CD1c-positive myeloid dendritic cell (primary cell): ENCODE results near the gene PGAM2.

Experiments used
- DNase-seq: peaks from one replicate; pipeline ENCODE4 v3.0.0-alpha.2; 2016; ENCODE audit errors: extremely low spot score

The PGAM2 gene

GRCh38 chr7:44103923-44104859, 38.8 kb upstream of the PGAM2 start, which contains the start of gene AEBP1:
Gene AEBP1, plus strand, starts transcription at chr7:44104345. Its CDS starts 321 bp downstream, at chr7:44104666.
- DNase-seq = no peak

DNA sequence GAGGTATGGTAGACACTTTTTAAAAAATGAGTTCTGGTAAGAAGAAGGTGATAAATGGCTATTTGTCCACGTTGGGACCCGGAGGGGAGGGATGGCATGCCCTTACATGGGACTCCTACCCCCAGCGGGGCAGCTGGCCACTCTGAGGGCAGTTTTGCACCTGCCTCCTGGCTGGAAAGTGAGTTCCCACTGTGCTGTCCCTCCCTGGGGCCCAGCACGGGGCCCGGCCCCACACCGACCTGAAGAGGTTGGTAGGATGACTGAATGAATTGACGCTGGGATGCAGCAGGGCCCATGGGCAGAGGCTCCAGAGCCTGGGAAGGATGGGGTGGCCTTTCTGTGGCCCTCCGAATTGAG, 38.2 kb upstream of the PGAM2 start:
- DNase-seq = no peak

GRCh38 chr7:44102846-44103565, 37.6 kb upstream of the PGAM2 start:
- no peak for DNase-seq

- DNase-seq = no peak
Measured at GRCh38 chr7:44101966-44102845, 36.8 kb upstream of the PGAM2 start.

- DNase-seq = no peak
Measured at GRCh38 chr7:44101303-44101965, 36.1 kb upstream of the PGAM2 start.

- DNase-seq = no peak
Measured at GRCh38 chr7:44100458-44101302, 35.3 kb upstream of the PGAM2 start.

- DNase-seq = no peak
Measured at GRCh38 chr7:44099669-44100068, 34.3 kb upstream of the PGAM2 start.

- DNase-seq = no peak
Measured at GRCh38 chr7:44098092-44099068, 33.0 kb upstream of the PGAM2 start.

DNA sequence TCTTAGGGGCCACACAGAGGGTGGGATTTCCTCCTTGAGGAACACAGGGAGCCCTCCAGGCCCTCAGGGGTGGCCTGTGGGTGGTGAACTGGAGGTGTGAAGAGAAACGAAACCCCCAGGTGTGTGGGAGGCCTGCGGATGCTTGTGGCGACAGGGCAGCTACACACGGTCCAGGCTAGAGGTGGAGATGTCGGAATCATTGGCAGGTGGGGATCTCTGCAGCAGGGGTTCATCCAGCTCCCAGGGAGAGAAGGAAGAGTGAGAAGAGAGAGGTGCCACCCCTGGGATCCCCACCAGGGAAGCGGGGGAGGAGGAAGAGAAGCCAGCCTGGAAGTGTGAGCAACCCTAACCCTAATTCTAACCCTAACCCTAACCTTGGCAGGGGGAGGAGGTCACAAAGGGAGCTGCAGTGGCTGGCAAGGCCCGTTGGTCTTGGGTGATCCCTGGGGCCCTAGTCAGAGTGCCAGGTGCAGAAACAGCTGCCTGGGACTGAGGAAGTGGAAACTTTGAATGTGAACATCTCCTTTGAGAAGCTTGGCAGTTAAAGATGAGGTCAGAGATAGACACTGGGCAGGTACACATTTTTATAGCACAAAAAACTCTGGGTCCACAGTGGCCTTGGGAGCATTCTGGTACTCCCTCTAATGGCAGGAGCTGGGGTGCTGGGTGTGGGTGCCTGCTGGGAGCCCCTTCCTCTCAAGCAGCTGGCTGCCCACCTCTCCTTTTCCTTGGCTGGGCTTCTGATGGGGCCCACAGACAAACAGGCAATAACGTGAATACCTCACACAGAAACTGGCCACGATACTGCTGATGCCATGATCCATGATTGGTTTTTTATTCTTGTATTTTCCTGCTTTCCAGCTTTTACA, 31.9 kb upstream of the PGAM2 start:
- no peak for DNase-seq

- no peak for DNase-seq
Measured at GRCh38 chr7:44096326-44096881, 31.0 kb upstream of the PGAM2 start.

GRCh38 chr7:44095781-44096180, 30.4 kb upstream of the PGAM2 start:
- no peak for DNase-seq

- no peak for DNase-seq
Measured at GRCh38 chr7:44094883-44095592, 29.7 kb upstream of the PGAM2 start.

GRCh38 chr7:44094365-44094764, 29.0 kb upstream of the PGAM2 start:
- DNase-seq = no peak

- no peak for DNase-seq
Measured at GRCh38 chr7:44093102-44093641, 27.8 kb upstream of the PGAM2 start.

DNA sequence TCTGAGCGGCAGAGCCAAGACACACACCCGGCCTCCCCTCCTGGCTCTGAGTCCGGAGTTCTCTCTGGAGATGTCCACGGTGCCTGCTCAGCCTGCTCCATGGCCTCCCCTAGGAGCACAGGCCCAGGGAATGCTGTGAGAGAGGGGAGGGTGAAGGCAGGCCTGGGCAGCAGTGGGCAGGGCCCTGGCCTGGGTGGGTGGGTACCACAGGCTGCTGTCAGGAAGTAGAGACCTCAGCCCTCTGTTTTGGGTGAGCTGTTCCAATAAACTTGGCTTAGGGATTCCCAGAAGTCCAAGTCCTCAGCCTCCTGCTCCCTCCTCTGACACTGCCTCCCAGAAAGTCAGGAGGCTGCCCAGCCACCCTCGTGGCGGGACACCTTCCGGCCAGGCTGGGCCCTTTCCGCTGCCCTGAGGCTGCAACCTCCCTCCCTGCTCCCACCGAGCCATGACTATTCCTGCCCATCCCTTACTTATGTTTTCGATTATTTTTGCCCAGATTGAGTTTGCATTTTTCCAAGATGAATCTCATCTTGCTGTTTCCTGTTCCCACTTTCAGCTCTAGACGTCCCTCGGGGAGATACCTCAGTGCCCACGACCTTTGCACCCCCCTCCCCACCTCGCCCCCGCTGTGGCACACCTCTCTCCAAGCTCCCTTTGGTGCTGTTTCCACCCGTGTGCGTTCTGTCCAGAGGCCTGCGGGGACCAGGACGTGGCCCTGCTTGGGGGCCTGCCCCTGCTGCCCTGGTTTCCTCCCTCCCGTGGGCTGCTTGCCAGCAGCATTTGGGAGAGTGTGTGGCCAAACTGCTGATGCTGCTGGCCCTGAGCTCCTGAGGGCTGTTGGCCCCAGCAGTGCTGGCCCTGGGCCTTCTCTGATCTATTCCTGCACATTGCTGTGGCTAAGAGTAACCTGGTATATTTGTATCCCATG, 22.8 kb upstream of the PGAM2 start:
- no peak for DNase-seq

GRCh38 chr7:44086627-44087026, 21.3 kb upstream of the PGAM2 start:
- no peak for DNase-seq
